Activated T-cell treated with anti-CD3 and anti-CD28 coated beads, Interleukin-2, amount 50 U/mL, for 4 hours (primary cell): ENCODE data around the gene ASPA. TPM values are rescaled to one million over a fixed set of nuclear protein-coding genes. Genes with fewer than 3 reads are reported as not detected.
"Not testable (repeated sequence)": the region's sequence is repeated elsewhere in the genome, so short reads cannot be mapped to it uniquely, and the experiment has no call there.

Source experiments
- ATAC-seq, 2 donors: fragments of 200-7000 bp; cut with Tn5 transposase; one replicate each; pipeline ENCODE4 v1.10.0; 2021
- DNase-seq: peaks from one replicate; pipeline ENCODE4 v3.0.0-alpha.2; 2020
- H3K27me3 Mint-ChIP-seq: one replicate; pipeline ENCODE4 v1.8.0; 2021; ENCODE audit warnings: low read depth, mixed read lengths
- H3K36me3 Mint-ChIP-seq: one replicate; pipeline ENCODE4 v1.8.0; 2022; ENCODE audit warnings: mixed read lengths; ENCODE audit not compliant: insufficient read depth
- H3K4me1 Mint-ChIP-seq: one replicate; pipeline ENCODE4 v1.8.0; 2021; ENCODE audit warnings: low read depth, mixed read lengths
- H3K4me3 Mint-ChIP-seq: one replicate; pipeline ENCODE4 v1.8.0; 2021; ENCODE audit warnings: mild to moderate bottlenecking, moderate library complexity, mixed read lengths
- H3K9me3 Mint-ChIP-seq: one replicate; pipeline ENCODE4 v1.8.0; 2021; ENCODE audit warnings: mixed read lengths
- total RNA-seq, 3 donors: library from RNA; stranded (reverse); gene quantifications; one replicate each; pipeline ENCODE4 v1.2.1, GENCODE V29; 2021

The ASPA gene
- not detected for total RNA-seq

GRCh38 chr17:3475812-3476610 lies at the start of gene ASPA:
Gene ASPA (plus strand): TSS chr17:3475997. CDS start chr17:3476160, 163 bp downstream.
- DNase-seq = no peak
- no peaks in the 10 kb centered on the region for H3K36me3 Mint-ChIP-seq
- peaks cover 9% of the 10 kb centered on the region for H3K27me3 Mint-ChIP-seq
- no peak for ATAC-seq
- H3K9me3 Mint-ChIP-seq = no peaks in the 10 kb centered on the region
- H3K4me1 Mint-ChIP-seq = peaks cover 2% of the 10 kb centered on the region
- peak within 1 kb of the TSS; percentile 54 for H3K4me3 Mint-ChIP-seq

- not testable (repeated sequence) for H3K4me1 Mint-ChIP-seq, DNase-seq, H3K4me3 Mint-ChIP-seq, H3K36me3 Mint-ChIP-seq, ATAC-seq, H3K9me3 Mint-ChIP-seq
- H3K27me3 Mint-ChIP-seq = peaks cover 15% of the 10 kb centered on the region
Observed at GRCh38 chr17:3433215-3433614, 42.6 kb upstream of the ASPA start.

- Mint-ChIP-seq H3K4me1 (no peaks in the 10 kb centered on the region), H3K27me3 (peaks cover 15% of the 10 kb centered on the region), H3K4me3 (no peak within 1 kb of the TSS), H3K9me3 (peaks cover 3% of the 10 kb centered on the region), H3K36me3 (no peaks in the 10 kb centered on the region)
- ATAC-seq = no peak
- no peak for DNase-seq
Observed at GRCh38 chr17:3433741-3434140, 42.1 kb upstream of the ASPA start, which contains the start of gene OR1E2. Gene OR1E2 (minus strand): TSS chr17:3433841. CDS start chr17:3433841, 0 bp downstream.

GRCh38 chr17:3438368-3438767 lies 37.4 kb upstream of the ASPA start:
- H3K27me3 Mint-ChIP-seq = peaks cover 13% of the 10 kb centered on the region
- H3K4me1 Mint-ChIP-seq = no peaks in the 10 kb centered on the region
- H3K4me3 Mint-ChIP-seq = no peak overlapping the region
- no peaks in the 10 kb centered on the region for H3K9me3 Mint-ChIP-seq
- H3K36me3 Mint-ChIP-seq = no peaks in the 10 kb centered on the region
- DNase-seq = no peak
- no peak for ATAC-seq

- H3K27me3 Mint-ChIP-seq = peaks cover 19% of the 10 kb centered on the region
- no peaks in the 10 kb centered on the region for H3K4me1 Mint-ChIP-seq
- DNase-seq (no peak), ATAC-seq (no peak)
- H3K9me3 Mint-ChIP-seq = no peaks in the 10 kb centered on the region
- no peak overlapping the region for H3K4me3 Mint-ChIP-seq
- no peaks in the 10 kb centered on the region for H3K36me3 Mint-ChIP-seq
Observed at GRCh38 chr17:3440451-3440850, 35.3 kb upstream of the ASPA start.

GRCh38 chr17:3447625-3448024 lies 28.2 kb upstream of the ASPA start:
- Mint-ChIP-seq H3K4me1 (no peaks in the 10 kb centered on the region), H3K27me3 (peaks cover 23% of the 10 kb centered on the region), H3K36me3 (no peaks in the 10 kb centered on the region), H3K9me3 (no peaks in the 10 kb centered on the region), H3K4me3 (no peak overlapping the region)
- ATAC-seq = no peak
- DNase-seq = no peak

GRCh38 chr17:3448059-3448665 lies 27.6 kb upstream of the ASPA start:
- DNase-seq (no peak), ATAC-seq (no peak)
- no peaks in the 10 kb centered on the region for H3K36me3 Mint-ChIP-seq
- H3K27me3 Mint-ChIP-seq = peaks cover 25% of the 10 kb centered on the region
- no peaks in the 10 kb centered on the region for H3K4me1 Mint-ChIP-seq
- no peak overlapping the region for H3K4me3 Mint-ChIP-seq
- H3K9me3 Mint-ChIP-seq = no peaks in the 10 kb centered on the region

GRCh38 chr17:3466355-3466754 lies 9.4 kb upstream of the ASPA start:
- DNase-seq, H3K36me3 Mint-ChIP-seq, H3K9me3 Mint-ChIP-seq, H3K4me3 Mint-ChIP-seq, H3K4me1 Mint-ChIP-seq, H3K27me3 Mint-ChIP-seq, ATAC-seq: not testable (repeated sequence)

GRCh38 chr17:3469529-3469928 lies 6.3 kb upstream of the ASPA start:
- H3K27me3 Mint-ChIP-seq = peaks cover 7% of the 10 kb centered on the region
- no peak for ATAC-seq
- H3K9me3 Mint-ChIP-seq = no peaks in the 10 kb centered on the region
- no peaks in the 10 kb centered on the region for H3K4me1 Mint-ChIP-seq
- DNase-seq = no peak
- H3K4me3 Mint-ChIP-seq = no peak overlapping the region
- H3K36me3 Mint-ChIP-seq = no peaks in the 10 kb centered on the region

GRCh38 chr17:3471599-3471998 lies 4.2 kb upstream of the ASPA start, which contains the start of gene SPATA22:
Gene SPATA22 (minus strand): TSS chr17:3471819. CDS start chr17:3469325, 2,494 bp downstream.
- ATAC-seq (no peak), DNase-seq (no peak)
- Mint-ChIP-seq H3K4me3 (no peak within 1 kb of the TSS), H3K9me3 (no peaks in the 10 kb centered on the region), H3K36me3 (no peaks in the 10 kb centered on the region), H3K4me1 (peaks cover 2% of the 10 kb centered on the region), H3K27me3 (peaks cover 5% of the 10 kb centered on the region)

GRCh38 chr17:3472137-3472536 lies 3.7 kb upstream of the ASPA start:
- ATAC-seq (no peak), DNase-seq (no peak)
- Mint-ChIP-seq H3K27me3 (peaks cover 5% of the 10 kb centered on the region), H3K4me3 (no peak overlapping the region), H3K36me3 (no peaks in the 10 kb centered on the region), H3K4me1 (peaks cover 2% of the 10 kb centered on the region), H3K9me3 (no peaks in the 10 kb centered on the region)

GRCh38 chr17:3474212-3474611 lies 1.6 kb upstream of the ASPA start:
- no peak for DNase-seq
- no peaks in the 10 kb centered on the region for H3K9me3 Mint-ChIP-seq
- H3K27me3 Mint-ChIP-seq = peaks cover 10% of the 10 kb centered on the region
- H3K4me1 Mint-ChIP-seq = peaks cover 2% of the 10 kb centered on the region
- H3K4me3 Mint-ChIP-seq = no peak overlapping the region
- ATAC-seq = no peak
- no peaks in the 10 kb centered on the region for H3K36me3 Mint-ChIP-seq

GRCh38 chr17:3475251-3475685 lies 529 bp upstream of the ASPA start:
- no peak for DNase-seq
- Mint-ChIP-seq H3K4me1 (peaks cover 2% of the 10 kb centered on the region), H3K27me3 (peaks cover 10% of the 10 kb centered on the region), H3K4me3 (no peak overlapping the region), H3K9me3 (no peaks in the 10 kb centered on the region), H3K36me3 (no peaks in the 10 kb centered on the region)
- ATAC-seq = no peak

- Mint-ChIP-seq H3K27me3 (peaks cover 19% of the 10 kb centered on the region), H3K36me3 (no peaks in the 10 kb centered on the region), H3K9me3 (no peaks in the 10 kb centered on the region), H3K4me3 (no peak overlapping the region), H3K4me1 (peaks cover 2% of the 10 kb centered on the region)
- no peak for ATAC-seq
- DNase-seq = no peak
Observed at GRCh38 chr17:3479988-3480387, 4.2 kb downstream of the ASPA start.

- Mint-ChIP-seq H3K4me1 (no peaks in the 10 kb centered on the region), H3K4me3 (no peak overlapping the region), H3K9me3 (no peaks in the 10 kb centered on the region), H3K36me3 (no peaks in the 10 kb centered on the region), H3K27me3 (peaks cover 37% of the 10 kb centered on the region)
- no peak for DNase-seq
- ATAC-seq = no peak
Observed at GRCh38 chr17:3482852-3483251, 7.1 kb downstream of the ASPA start.
